A204.1 (cell line): ENCODE measurements around the gene ZNF701.
"Not testable (repeated sequence)": the region's sequence is repeated elsewhere in the genome, so short reads cannot be mapped to it uniquely, and the experiment has no call there.

ENCODE experiments used
- FAIRE-seq: peaks from 2 replicates; lab custom pipeline; 2012; peaks lifted over from hg19 to GRCh38; lab: Jason Lieb, UNC

Gene ZNF701

GRCh38 chr19:52570000-52570861 is at the start of gene ZNF701:
Gene ZNF701, plus strand, starts transcription at chr19:52570287. Its CDS starts 3,861 bp downstream, at chr19:52574148.
- no peak for FAIRE-seq

- no peak for FAIRE-seq
Observed at GRCh38 chr19:52522551-52522950, 47.5 kb upstream of the ZNF701 start.

GRCh38 chr19:52524086-52524485 is 46.0 kb upstream of the ZNF701 start:
- FAIRE-seq = no peak

GRCh38 chr19:52527134-52527955 is 42.7 kb upstream of the ZNF701 start, which contains the start of gene ZNF808:
Gene ZNF808, plus strand, starts transcription at chr19:52527668. Its CDS starts 15,617 bp downstream, at chr19:52543285.
- no peak for FAIRE-seq

- FAIRE-seq = no peak
Observed at GRCh38 chr19:52527956-52528351, 42.1 kb upstream of the ZNF701 start.

- FAIRE-seq = no peak
Observed at GRCh38 chr19:52532480-52532879, 37.6 kb upstream of the ZNF701 start.

- FAIRE-seq = no peak
Observed at GRCh38 chr19:52533901-52534300, 36.2 kb upstream of the ZNF701 start.

GRCh38 chr19:52535385-52535770 is 34.7 kb upstream of the ZNF701 start:
- FAIRE-seq = not testable (repeated sequence)

- no peak for FAIRE-seq
Observed at GRCh38 chr19:52535771-52536447, 34.2 kb upstream of the ZNF701 start.

GRCh38 chr19:52536448-52536800 is 33.7 kb upstream of the ZNF701 start:
- no peak for FAIRE-seq

- not testable (repeated sequence) for FAIRE-seq
Observed at GRCh38 chr19:52538815-52539214, 31.3 kb upstream of the ZNF701 start.

GRCh38 chr19:52541176-52541575 is 28.9 kb upstream of the ZNF701 start:
- FAIRE-seq = not testable (repeated sequence)

- no peak for FAIRE-seq
Observed at GRCh38 chr19:52541608-52542007, 28.5 kb upstream of the ZNF701 start.

GRCh38 chr19:52542541-52542940 is 27.5 kb upstream of the ZNF701 start:
- FAIRE-seq = not testable (repeated sequence)

- FAIRE-seq = no peak
Observed at GRCh38 chr19:52542984-52543664, 27.0 kb upstream of the ZNF701 start.

- no peak for FAIRE-seq
Observed at GRCh38 chr19:52554216-52554971, 15.7 kb upstream of the ZNF701 start.

- no peak for FAIRE-seq
Observed at GRCh38 chr19:52557231-52557995, 12.7 kb upstream of the ZNF701 start.

- FAIRE-seq = not testable (repeated sequence)
Observed at GRCh38 chr19:52558732-52559445, 11.2 kb upstream of the ZNF701 start.

- not testable (repeated sequence) for FAIRE-seq
Observed at GRCh38 chr19:52561611-52562010, 8.5 kb upstream of the ZNF701 start.

- FAIRE-seq = no peak
Observed at GRCh38 chr19:52566121-52566520, 4.0 kb upstream of the ZNF701 start.
